HCT116 (cell line): ENCODE data around the gene CHCHD10. TPM values are rescaled to one million over a fixed set of nuclear protein-coding genes. Genes with fewer than 3 reads are reported as not detected.

Experiments
- ATAC-seq: fragments of 200-7000 bp; cut with Tn5 transposase; 2 replicates; pipeline ENCODE4 v1.9.1; 2020; ENCODE audit warnings: mild to moderate bottlenecking, moderate library complexity
- BruUV-seq: library from RNA; stranded (reverse); fragments of 400-500 nt; replicated peaks from 2 replicates; lab custom pipeline; 2021; lab: Mats Ljungman, UMichigan
- CTCF ChIA-PET: fragments of 300-600 bp; sonication (Branson Sonifier 250); formaldehyde crosslinking; loops from one replicate; lab custom pipeline; 2021; ENCODE audit warnings: antibody characterized with exemption; lab: Charles Lee
- POLR2A ChIA-PET: fragments of 300-600, 350-600 bp; sonication (Branson Sonifier 250); formaldehyde crosslinking; loops from one replicate; lab custom pipeline; 2021; ENCODE audit warnings: antibody characterized with exemption; lab: Charles Lee
- RAD21 ChIA-PET, 2 experiments: fragments of 300-600 bp; sonication (Branson Sonifier 250); formaldehyde crosslinking; loops; one replicate each; lab custom pipeline; 2023; ENCODE audit warnings: low total read pairs in 2 of 2; ENCODE audit not compliant: uncharacterized antibody in 2 of 2, unreplicated experiment in 2 of 2, low non-redundant PET in 1 of 2; lab: Charles Lee
- DNase-seq: peaks from one replicate; pipeline ENCODE4 v3.0.0-alpha.2; 2010; ENCODE audit warnings: low read depth, low spot score
- H2AFZ ChIP-seq: fragments of 200-600 bp; shearing (Covaris generic), sonication (generic); 2 replicates; pipeline ENCODE4 v1.6.1; 2017; ENCODE audit warnings: low read depth, mixed run types, mixed read lengths, antibody characterized with exemption, low read length; ENCODE audit not compliant: poor library complexity, severe bottlenecking
- H3K27ac ChIP-seq: 2 replicates; pipeline ENCODE4 v1.5.1; 2012; ENCODE audit warnings: low read depth, low read length
- H3K27me3 ChIP-seq: fragments of 200-600 bp; sonication (generic); 2 replicates; pipeline ENCODE4 v1.6.1; 2016; ENCODE audit warnings: mixed run types, low read length, mixed read lengths; ENCODE audit not compliant: insufficient read depth
- H3K36me3 ChIP-seq, 2 experiments: fragments of 200-500 bp in 1 of 2; fragments of 200-600 bp in 1 of 2; sonication (Bioruptor generic) in 1 of 2; sonication (generic) in 1 of 2; 2 replicates each; pipeline versions ENCODE4 v1.5.1 to v1.6.1; 2014 to 2016; ENCODE audit warnings: low read length in 2 of 2, inconsistent platforms in 1 of 2, mixed read lengths in 1 of 2, mixed run types in 1 of 2; ENCODE audit not compliant: insufficient read depth in 2 of 2, control insufficient read depth in 1 of 2
- H3K4me1 ChIP-seq, 2 experiments: fragments of 200-600 bp in 1 of 2; sonication (generic) in 1 of 2; 2 replicates each; pipeline versions ENCODE4 v1.5.1 to v1.6.1; 2012 to 2017; ENCODE audit warnings: low read length in 2 of 2, inconsistent platforms in 1 of 2, mild to moderate bottlenecking in 1 of 2, mixed read lengths in 1 of 2, mixed run types in 1 of 2, moderate library complexity in 1 of 2; ENCODE audit not compliant: insufficient read depth in 2 of 2, control insufficient read depth in 1 of 2
- H3K4me2 ChIP-seq: fragments of 200-600 bp; sonication (generic); 2 replicates; pipeline ENCODE4 v1.6.1; 2017; ENCODE audit warnings: mixed run types, low read length, mixed read lengths
- H3K4me3 ChIP-seq, 2 experiments: fragments of 200-600 bp in 1 of 2; sonication (generic) in 1 of 2; replicated peaks in 1 of 2; 2 replicates each; pipeline ENCODE4 v1.5.1; 2011 to 2016; ENCODE audit warnings: low read length in 2 of 2, control low read depth in 1 of 2, low read depth in 1 of 2, mild to moderate bottlenecking in 1 of 2, mixed read lengths in 1 of 2, mixed run types in 1 of 2
- H3K79me2 ChIP-seq: fragments of 200-600 bp; sonication (generic); 2 replicates; pipeline ENCODE4 v1.6.1; 2017; ENCODE audit warnings: mild to moderate bottlenecking, mixed run types, low read length, moderate library complexity, mixed read lengths; ENCODE audit not compliant: insufficient read depth
- H3K9ac ChIP-seq: fragments of 200-600 bp; sonication (generic); 2 replicates; pipeline ENCODE4 v1.6.1; 2016; ENCODE audit warnings: low read length, mixed read lengths
- H3K9me2 ChIP-seq: fragments of 200-600 bp; sonication (generic), shearing (Covaris generic); 2 replicates; pipeline ENCODE4 v1.6.1; 2017; ENCODE audit warnings: mixed run types, mild to moderate bottlenecking, moderate library complexity; ENCODE audit not compliant: insufficient read depth
- H3K9me3 ChIP-seq, 2 experiments: fragments of 200-500 bp in 1 of 2; fragments of 200-600 bp in 1 of 2; sonication (Bioruptor generic) in 1 of 2; sonication (generic) in 1 of 2; 2 replicates each; pipeline ENCODE4 v1.6.1; 2014 to 2017; ENCODE audit warnings: low read length in 2 of 2, mixed read lengths in 2 of 2, inconsistent platforms in 1 of 2, low read depth in 1 of 2, mild to moderate bottlenecking in 1 of 2, mixed run types in 1 of 2, moderate library complexity in 1 of 2; ENCODE audit not compliant: control insufficient read depth in 1 of 2, insufficient read depth in 1 of 2
- H4K20me1 ChIP-seq: fragments of 200-600 bp; sonication (generic), shearing (Covaris generic); 2 replicates; pipeline ENCODE4 v1.6.1; 2017; ENCODE audit warnings: mixed run types, mild to moderate bottlenecking, moderate library complexity; ENCODE audit not compliant: insufficient read depth
- CBX3 ChIP-seq: IDR thresholded peaks from 2 replicates; pipeline ENCODE4 v1.6.1; 2012; ENCODE audit warnings: low read depth
- CEBPB ChIP-seq: IDR thresholded peaks from 2 replicates; pipeline ENCODE4 v1.6.1; 2012; ENCODE audit warnings: low read depth
- ELF1 ChIP-seq: IDR thresholded peaks from 2 replicates; pipeline ENCODE4 v1.6.1; 2012; ENCODE audit warnings: low read depth, borderline replicate concordance
- EZH2 ChIP-seq: fragments of 200-600 bp; sonication (generic); IDR thresholded peaks from 2 replicates; pipeline ENCODE4 v1.6.1; 2017; ENCODE audit warnings: antibody characterized with exemption, mixed run types
- FOSL1 ChIP-seq: IDR thresholded peaks from 2 replicates; pipeline ENCODE4 v1.6.1; 2012; ENCODE audit warnings: low read depth
- JUND ChIP-seq: IDR thresholded peaks from 2 replicates; pipeline ENCODE4 v1.6.1; 2012
- POLR2A ChIP-seq: IDR thresholded peaks from 2 replicates; pipeline ENCODE4 v1.7.0; 2011; ENCODE audit warnings: borderline replicate concordance; ENCODE audit not compliant: insufficient read depth, insufficient read length; ENCODE audit errors: extremely low read depth
- RAD21 ChIP-seq: IDR thresholded peaks from 2 replicates; pipeline ENCODE4 v1.6.1; 2012; ENCODE audit warnings: low read depth, mild to moderate bottlenecking
- SIN3A ChIP-seq: IDR thresholded peaks from 2 replicates; pipeline ENCODE4 v1.6.1; 2012; ENCODE audit warnings: low read depth
- SP1 ChIP-seq: IDR thresholded peaks from 2 replicates; pipeline ENCODE4 v1.6.1; 2012; ENCODE audit warnings: low read depth
- SRF ChIP-seq: IDR thresholded peaks from 2 replicates; pipeline ENCODE4 v1.6.1; 2012; ENCODE audit warnings: low read depth
- ZNF274 ChIP-seq: fragments of 200-500 bp; sonication (Bioruptor generic); IDR thresholded peaks from 2 replicates; pipeline ENCODE4 v1.6.1; 2014; ENCODE audit warnings: mild to moderate bottlenecking, low read depth, low read length, inconsistent platforms
- intact Hi-C: fragments of 100-400 bp; cut with micrococcal nuclease; formaldehyde crosslinking; loops from 2 replicates; pipeline ENCODE4 v1.10.0; 2022
- total RNA-seq: library from RNA; stranded (reverse); gene quantifications from one replicate; pipeline ENCODE4 v1.2.1, GENCODE V29; 2021; ENCODE audit not compliant: unreplicated experiment
- TF ChIP-seq, protein P1 (sequence below): IDR thresholded peaks from 2 replicates; pipeline ENCODE4 v1.6.1; 2011; ENCODE audit warnings: mild to moderate bottlenecking, low read length, moderate library complexity; ENCODE audit not compliant: insufficient replicate concordance; ENCODE audit errors: extremely low read depth
- TF ChIP-seq, protein P2 (sequence below), 3 experiments: fragments of 200-600 bp in 1 of 3; sonication (generic) in 1 of 3; IDR thresholded peaks in 2 of 3; conservative IDR thresholded peaks in 1 of 3; 2 replicates each; pipeline ENCODE4 v1.5.1; 2012 to 2017; ENCODE audit warnings: low read depth in 2 of 3, low read length in 2 of 3, antibody characterized with exemption in 1 of 3, borderline replicate concordance in 1 of 3, control low read depth in 1 of 3, mild to moderate bottlenecking in 1 of 3, mixed read lengths in 1 of 3, mixed run types in 1 of 3, moderate library complexity in 1 of 3; ENCODE audit not compliant: insufficient read depth in 1 of 3
- TF ChIP-seq, protein P3 (sequence below): IDR thresholded peaks from 2 replicates; pipeline ENCODE4 v1.6.1; 2012; ENCODE audit warnings: low read depth
- TF ChIP-seq, protein P4 (sequence below): IDR thresholded peaks from 2 replicates; pipeline ENCODE4 v1.6.1; 2012

The CHCHD10 gene
- total RNA-seq, 1 experiment from 2014 or later = 279 TPM

DNA sequence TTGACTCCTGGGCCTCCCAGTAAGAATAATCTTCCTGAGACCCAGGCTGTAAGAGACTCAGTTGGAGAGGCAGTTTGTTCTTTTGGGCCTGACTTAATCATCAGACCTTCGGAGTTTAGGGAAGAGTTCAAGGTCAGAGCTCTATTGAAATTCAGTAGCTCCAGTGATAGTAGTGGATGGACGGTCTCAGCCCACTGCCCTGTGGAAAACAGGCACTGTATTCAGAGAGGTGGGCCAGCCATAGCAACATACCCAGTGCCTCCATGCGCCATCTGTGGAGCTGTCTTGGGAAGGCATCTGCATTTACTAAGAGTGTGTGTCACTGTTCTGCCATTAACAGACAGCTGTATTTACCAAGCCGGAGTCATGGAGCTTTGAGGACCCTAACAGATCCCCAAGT, 21.9 kb upstream of the CHCHD10 start (continued):
- TF ChIP-seq, protein P1, sequence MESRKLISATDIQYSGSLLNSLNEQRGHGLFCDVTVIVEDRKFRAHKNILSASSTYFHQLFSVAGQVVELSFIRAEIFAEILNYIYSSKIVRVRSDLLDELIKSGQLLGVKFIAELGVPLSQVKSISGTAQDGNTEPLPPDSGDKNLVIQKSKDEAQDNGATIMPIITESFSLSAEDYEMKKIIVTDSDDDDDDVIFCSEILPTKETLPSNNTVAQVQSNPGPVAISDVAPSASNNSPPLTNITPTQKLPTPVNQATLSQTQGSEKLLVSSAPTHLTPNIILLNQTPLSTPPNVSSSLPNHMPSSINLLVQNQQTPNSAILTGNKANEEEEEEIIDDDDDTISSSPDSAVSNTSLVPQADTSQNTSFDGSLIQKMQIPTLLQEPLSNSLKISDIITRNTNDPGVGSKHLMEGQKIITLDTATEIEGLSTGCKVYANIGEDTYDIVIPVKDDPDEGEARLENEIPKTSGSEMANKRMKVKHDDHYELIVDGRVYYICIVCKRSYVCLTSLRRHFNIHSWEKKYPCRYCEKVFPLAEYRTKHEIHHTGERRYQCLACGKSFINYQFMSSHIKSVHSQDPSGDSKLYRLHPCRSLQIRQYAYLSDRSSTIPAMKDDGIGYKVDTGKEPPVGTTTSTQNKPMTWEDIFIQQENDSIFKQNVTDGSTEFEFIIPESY = no peak
- TF ChIP-seq POLR2A (no peak), CBX3 (no peak)
- TF ChIP-seq, all 23 proteins: peak for 0

DNA sequence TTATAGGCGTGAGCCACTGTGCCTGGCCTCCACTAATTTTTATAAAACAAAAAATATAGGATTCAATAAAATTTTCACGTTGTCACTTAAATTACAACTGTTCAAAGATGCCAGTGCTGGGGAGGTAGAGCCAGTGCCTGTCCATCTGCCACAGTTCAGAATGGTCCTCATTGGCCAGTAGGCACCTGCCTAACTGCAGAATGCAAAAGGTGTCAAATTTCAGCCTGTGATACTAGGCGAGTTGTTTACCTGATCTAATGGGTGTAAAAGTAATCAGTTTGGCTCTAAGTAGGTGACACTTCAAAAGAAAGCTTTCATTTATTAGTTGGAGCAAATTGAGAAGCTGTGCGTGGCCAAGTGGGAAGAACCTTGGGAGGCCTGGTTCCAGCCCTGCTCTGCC, 21.3 kb upstream of the CHCHD10 start:
- POLR2A ChIA-PET = interaction anchor here (2.6 kb wide), 1 partner anchor 18 kb away, joined by 8 read pairs; no protein-coding TSS in a partner anchor
- BruUV-seq = no TSS peak
- Histone ChIP-seq H4K20me1 (peaks cover 8% of the 10 kb centered on the region; the same call in 1 of the 2 replicates), H3K9me2 (no peaks in the 10 kb centered on the region), H3K9me3 (no peaks in the 10 kb centered on the region), H3K27ac (no peak overlapping the region), H3K4me2 (no peak overlapping the region), H3K27me3 (no peaks in the 10 kb centered on the region), H2AFZ (no peak overlapping the region), H3K9ac (no peak overlapping the region), H3K36me3 (peaks cover 0 to 5% of the 10 kb centered on the region in 2 experiments; a peak in 1 of 4 replicates), H3K4me3 (no peak overlapping the region), H3K79me2 (peaks cover 61% of the 10 kb centered on the region), H3K4me1 (peaks cover 11 to 24% of the 10 kb centered on the region in 2 experiments; a peak in 3 of 4 replicates)
- no peak for TF ChIP-seq EZH2
- no peak for TF ChIP-seq RAD21
- no peak for TF ChIP-seq SP1
- TF ChIP-seq ELF1 = no peak
- TF ChIP-seq, protein P1 = no peak
- no peak for TF ChIP-seq CEBPB
- no peak for TF ChIP-seq ZNF274
- TF ChIP-seq FOSL1 = no peak
- no peak for TF ChIP-seq SRF
- TF ChIP-seq, protein P2, sequence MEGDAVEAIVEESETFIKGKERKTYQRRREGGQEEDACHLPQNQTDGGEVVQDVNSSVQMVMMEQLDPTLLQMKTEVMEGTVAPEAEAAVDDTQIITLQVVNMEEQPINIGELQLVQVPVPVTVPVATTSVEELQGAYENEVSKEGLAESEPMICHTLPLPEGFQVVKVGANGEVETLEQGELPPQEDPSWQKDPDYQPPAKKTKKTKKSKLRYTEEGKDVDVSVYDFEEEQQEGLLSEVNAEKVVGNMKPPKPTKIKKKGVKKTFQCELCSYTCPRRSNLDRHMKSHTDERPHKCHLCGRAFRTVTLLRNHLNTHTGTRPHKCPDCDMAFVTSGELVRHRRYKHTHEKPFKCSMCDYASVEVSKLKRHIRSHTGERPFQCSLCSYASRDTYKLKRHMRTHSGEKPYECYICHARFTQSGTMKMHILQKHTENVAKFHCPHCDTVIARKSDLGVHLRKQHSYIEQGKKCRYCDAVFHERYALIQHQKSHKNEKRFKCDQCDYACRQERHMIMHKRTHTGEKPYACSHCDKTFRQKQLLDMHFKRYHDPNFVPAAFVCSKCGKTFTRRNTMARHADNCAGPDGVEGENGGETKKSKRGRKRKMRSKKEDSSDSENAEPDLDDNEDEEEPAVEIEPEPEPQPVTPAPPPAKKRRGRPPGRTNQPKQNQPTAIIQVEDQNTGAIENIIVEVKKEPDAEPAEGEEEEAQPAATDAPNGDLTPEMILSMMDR (IDR thresholded peaks at IDR 0.05 in 2 of 3, conservative IDR thresholded peaks at IDR 0.05 in 1 of 3; ENCODE audit: borderline replicate concordance in 1 of 3, insufficient read depth in 1 of 3, low read depth in 2 of 3, low read length in 2 of 3) = no peak
- TF ChIP-seq, protein P3, sequence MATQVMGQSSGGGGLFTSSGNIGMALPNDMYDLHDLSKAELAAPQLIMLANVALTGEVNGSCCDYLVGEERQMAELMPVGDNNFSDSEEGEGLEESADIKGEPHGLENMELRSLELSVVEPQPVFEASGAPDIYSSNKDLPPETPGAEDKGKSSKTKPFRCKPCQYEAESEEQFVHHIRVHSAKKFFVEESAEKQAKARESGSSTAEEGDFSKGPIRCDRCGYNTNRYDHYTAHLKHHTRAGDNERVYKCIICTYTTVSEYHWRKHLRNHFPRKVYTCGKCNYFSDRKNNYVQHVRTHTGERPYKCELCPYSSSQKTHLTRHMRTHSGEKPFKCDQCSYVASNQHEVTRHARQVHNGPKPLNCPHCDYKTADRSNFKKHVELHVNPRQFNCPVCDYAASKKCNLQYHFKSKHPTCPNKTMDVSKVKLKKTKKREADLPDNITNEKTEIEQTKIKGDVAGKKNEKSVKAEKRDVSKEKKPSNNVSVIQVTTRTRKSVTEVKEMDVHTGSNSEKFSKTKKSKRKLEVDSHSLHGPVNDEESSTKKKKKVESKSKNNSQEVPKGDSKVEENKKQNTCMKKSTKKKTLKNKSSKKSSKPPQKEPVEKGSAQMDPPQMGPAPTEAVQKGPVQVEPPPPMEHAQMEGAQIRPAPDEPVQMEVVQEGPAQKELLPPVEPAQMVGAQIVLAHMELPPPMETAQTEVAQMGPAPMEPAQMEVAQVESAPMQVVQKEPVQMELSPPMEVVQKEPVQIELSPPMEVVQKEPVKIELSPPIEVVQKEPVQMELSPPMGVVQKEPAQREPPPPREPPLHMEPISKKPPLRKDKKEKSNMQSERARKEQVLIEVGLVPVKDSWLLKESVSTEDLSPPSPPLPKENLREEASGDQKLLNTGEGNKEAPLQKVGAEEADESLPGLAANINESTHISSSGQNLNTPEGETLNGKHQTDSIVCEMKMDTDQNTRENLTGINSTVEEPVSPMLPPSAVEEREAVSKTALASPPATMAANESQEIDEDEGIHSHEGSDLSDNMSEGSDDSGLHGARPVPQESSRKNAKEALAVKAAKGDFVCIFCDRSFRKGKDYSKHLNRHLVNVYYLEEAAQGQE = no peak
- TF ChIP-seq SIN3A = no peak
- TF ChIP-seq JUND = no peak
- no peak for TF ChIP-seq CBX3
- TF ChIP-seq, protein P4, sequence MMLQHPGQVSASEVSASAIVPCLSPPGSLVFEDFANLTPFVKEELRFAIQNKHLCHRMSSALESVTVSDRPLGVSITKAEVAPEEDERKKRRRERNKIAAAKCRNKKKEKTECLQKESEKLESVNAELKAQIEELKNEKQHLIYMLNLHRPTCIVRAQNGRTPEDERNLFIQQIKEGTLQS = no peak
- DNase-seq (no peak), ATAC-seq (no peak)
- CTCF ChIA-PET = interaction anchor here (0.6 kb wide), 1 partner anchor 593 kb away, joined by 3 read pairs; no protein-coding TSS in a partner anchor
- RAD21 ChIA-PET = no interaction called here
- intact Hi-C loops = no loop called here
